ENCODE measurements around the gene MYOG. TPM values are rescaled to one million over a fixed set of nuclear protein-coding genes. Genes with fewer than 3 reads are reported as not detected.
A peak's percentile ranks its signal among the peaks of the same experiment; 100 is the strongest.

The MYOG gene
- total and polyA plus RNA-seq, 5 donors, result not detected

GRCh38 chr1:203035111-203036000 lies 50.5 kb downstream of the MYOG start:
- H3K9me3 ChIP-seq (ENCODE audit: control insufficient read depth, low read length), result no peaks in the 10 kb centered on the region
- peak overlapping the region; percentile 45 for H3K27ac ChIP-seq (ENCODE audit: low read length)
- 71% methylated on average over 15 of the region's 15 CpGs for WGBS
- DNase-seq (no peak), ATAC-seq (no peak)
- no peaks in the 10 kb centered on the region for H3K27me3 ChIP-seq (ENCODE audit: control insufficient read depth, insufficient read depth)
- no peak overlapping the region for H3K4me3 ChIP-seq (ENCODE audit: low read length)
- intact Hi-C loops (cut with DNase I), result loop anchor here in 1 of 4 donors (5.0 kb wide), 1 partner anchor 137 kb away; no protein-coding TSS in a partner anchor
- peaks cover 9% of the 10 kb centered on the region for H3K4me1 ChIP-seq (ENCODE audit: control insufficient read depth, insufficient read depth, low read length)

- Histone ChIP-seq H3K4me3 (ENCODE audit: low read length) (no peak overlapping the region), H3K9me3 (ENCODE audit: control insufficient read depth, low read length) (no peaks in the 10 kb centered on the region), H3K27ac (ENCODE audit: low read length) (no peak overlapping the region), H3K27me3 (ENCODE audit: control insufficient read depth, insufficient read depth) (no peaks in the 10 kb centered on the region), H3K4me1 (ENCODE audit: control insufficient read depth, insufficient read depth, low read length) (peaks cover 7% of the 10 kb centered on the region)
- intact Hi-C loops (cut with DNase I), result loop anchor here in 1 of 4 donors (5.0 kb wide), 1 partner anchor 138 kb away; no protein-coding TSS in a partner anchor
- ATAC-seq, result no peak
- no peak for DNase-seq
- 82% methylated on average over 10 of the region's 10 CpGs for WGBS
These were observed 51.2 kb downstream of the MYOG start for GRCh38 chr1:203034422-203035110.

- ATAC-seq (no peak), DNase-seq (no peak)
- Histone ChIP-seq H3K4me1 (ENCODE audit: control insufficient read depth, insufficient read depth, low read length) (peaks cover 7% of the 10 kb centered on the region), H3K27ac (ENCODE audit: low read length) (no peak overlapping the region), H3K27me3 (ENCODE audit: control insufficient read depth, insufficient read depth) (no peaks in the 10 kb centered on the region), H3K4me3 (ENCODE audit: low read length) (no peak overlapping the region), H3K9me3 (ENCODE audit: control insufficient read depth, low read length) (no peaks in the 10 kb centered on the region)
- intact Hi-C loops (cut with DNase I), result no loop called here
- WGBS, result 86% methylated on average over 2 of the region's 2 CpGs
These were observed 51.9 kb downstream of the MYOG start for GRCh38 chr1:203033917-203034316.

GRCh38 chr1:203033287-203033686 lies 52.5 kb downstream of the MYOG start:
- no peak for DNase-seq
- Histone ChIP-seq H3K27me3 (ENCODE audit: control insufficient read depth, insufficient read depth) (no peaks in the 10 kb centered on the region), H3K9me3 (ENCODE audit: control insufficient read depth, low read length) (no peaks in the 10 kb centered on the region), H3K4me1 (ENCODE audit: control insufficient read depth, insufficient read depth, low read length) (peaks cover 7% of the 10 kb centered on the region), H3K4me3 (ENCODE audit: low read length) (no peak overlapping the region), H3K27ac (ENCODE audit: low read length) (no peak overlapping the region)
- no peak for ATAC-seq
- WGBS, result 84% methylated on average over 2 of the region's 2 CpGs
- intact Hi-C loops (cut with DNase I), result no loop called here

Other genes starting within 250 kb of the MYOG start
- gene RABIF, start 196.9 kb downstream of the MYOG start, total RNA-seq, result 1 to 10 TPM; 5.4 to 6.5 (median 5.7) TPM
- 4.6 TPM for gene RABIF, start 196.9 kb downstream of the MYOG start, polyA plus RNA-seq
- gene KLHL12, start 158.8 kb downstream of the MYOG start, total RNA-seq, result 10 to 100 TPM; 16.8 to 21.4 (median 20.1) TPM
- 10.8 TPM for gene KLHL12, start 158.8 kb downstream of the MYOG start, polyA plus RNA-seq
- 10 to 100 TPM; 85.6 to 100.0 (median 95.3) TPM for gene ADIPOR1, start 127.7 kb downstream of the MYOG start, total RNA-seq
- gene ADIPOR1, start 127.7 kb downstream of the MYOG start, polyA plus RNA-seq, result 75.1 TPM
- gene CYB5R1, start 118.8 kb downstream of the MYOG start, total RNA-seq, result 10 to 100 TPM; 64.8 to 91.3 (median 78.1) TPM
- gene CYB5R1, start 118.8 kb downstream of the MYOG start, polyA plus RNA-seq, result 78.0 TPM
- 10 to 100 TPM; 25.9 to 35.8 (median 28.1) TPM for gene TMEM183A, start 78.6 kb downstream of the MYOG start, total RNA-seq
- 16.0 TPM for gene TMEM183A, start 78.6 kb downstream of the MYOG start, polyA plus RNA-seq
- 10 to 100 TPM; 14.0 to 50.3 (median 29.4) TPM for gene PPFIA4, start 59.5 kb downstream of the MYOG start, total RNA-seq
- 29.3 TPM for gene PPFIA4, start 59.5 kb downstream of the MYOG start, polyA plus RNA-seq
- 10 to 100 TPM; 14.8 to 26.3 (median 22.5) TPM for gene ADORA1, start 41.7 kb upstream of the MYOG start, total RNA-seq
- gene ADORA1, start 41.7 kb upstream of the MYOG start, polyA plus RNA-seq, result 32.9 TPM
- not detected for gene MYBPH, start 89.8 kb upstream of the MYOG start, total RNA-seq
- 0.07 TPM for gene MYBPH, start 89.8 kb upstream of the MYOG start, polyA plus RNA-seq
- gene CHI3L1, start 100.7 kb upstream of the MYOG start, total RNA-seq, result 1 to 10 TPM in 3 of 4 donors, not detected in 1; 1.1 to 2.0 (median 1.3) TPM
- gene CHI3L1, start 100.7 kb upstream of the MYOG start, polyA plus RNA-seq, result 4.9 TPM
- gene CHIT1, start 143.7 kb upstream of the MYOG start, total RNA-seq, result under 1 TPM in 3 of 4 donors, not detected in 1; 0.25 to 0.64 (median 0.32) TPM
- gene CHIT1, start 143.7 kb upstream of the MYOG start, polyA plus RNA-seq, result 0.09 TPM
- 100 to 1,000 TPM in 2 of 4 donors, 10 to 100 TPM in 2; 68.1 to 361 (median 105) TPM for gene BTG2, start 219.5 kb upstream of the MYOG start, total RNA-seq
- 333 TPM for gene BTG2, start 219.5 kb upstream of the MYOG start, polyA plus RNA-seq

Measured in right cardiac atrium (tissue), 5 donors.